ENCODE results near the gene TENM3.

DNA sequence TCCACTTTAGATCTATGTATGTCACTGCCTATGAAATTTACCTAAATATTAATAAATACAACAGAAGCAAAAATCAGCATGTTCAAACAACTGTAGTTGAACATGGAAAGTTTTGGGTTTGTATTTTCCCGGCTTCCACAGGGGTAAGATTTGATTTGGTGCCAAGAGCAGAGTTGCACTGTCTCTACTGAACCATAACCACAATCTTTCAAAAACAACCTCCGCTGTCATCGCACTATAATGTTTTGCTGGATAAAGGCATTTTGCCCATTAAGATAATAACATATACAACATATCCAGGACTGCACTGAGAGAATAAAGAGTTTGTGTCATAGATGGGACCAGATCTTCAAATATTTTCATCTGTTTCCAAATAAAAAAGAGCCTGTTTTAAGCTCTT, 94.9 kb downstream of the TENM3 start:
- TF ChIP-seq POLR2AphosphoS5 (IDR thresholded peaks at IDR 0.05; ENCODE audit: insufficient read depth, low read depth, low read length) (no peak), POLR2A (IDR thresholded peaks at IDR 0.05; ENCODE audit: low read depth, low read length) (no peak)
